Measurements from ENCODE around the gene KANTR.

- TF ChIP-seq CTCF (IDR thresholded peaks at IDR 0.05) (no peak), POLR2A (IDR thresholded peaks at IDR 0.05) (no peak)
Observed at GRCh38 chrX:53084863-53085262, 9.1 kb upstream of the KANTR start.
